GM23338 (cell line): ENCODE measurements around the gene MANBA.

ENCODE experiments used
- CREB1 ChIP-seq: fragments of 250-450 bp; sonication (Bioruptor Pico); IDR thresholded peaks from 2 replicates; pipeline ENCODE4 v1.5.0; 2020; ENCODE audit warnings: low read depth, mild to moderate bottlenecking, moderate library complexity
- EZH2 ChIP-seq: fragments of 200-600 bp; sonication (generic); IDR thresholded peaks from one replicate; pipeline ENCODE4 v1.8.0; 2017; ENCODE audit warnings: antibody characterized with exemption, mild to moderate bottlenecking, low read depth; ENCODE audit not compliant: unreplicated experiment
- EZH2phosphoT487 ChIP-seq: fragments of 200-600 bp; sonication (generic); IDR thresholded peaks from one replicate; pipeline ENCODE4 v1.8.1; 2018; ENCODE audit warnings: antibody characterized with exemption; ENCODE audit not compliant: unreplicated experiment
- JUNB ChIP-seq: IDR thresholded peaks from one replicate; pipeline ENCODE4 v1.6.1; 2016; ENCODE audit warnings: antibody characterized with exemption; ENCODE audit not compliant: unreplicated experiment
- NANOG ChIP-seq: IDR thresholded peaks from 2 replicates; pipeline ENCODE4 v1.6.1; 2016; ENCODE audit warnings: antibody characterized with exemption, borderline replicate concordance
- POLR2AphosphoS5 ChIP-seq: IDR thresholded peaks from 2 replicates; pipeline ENCODE4 v1.6.1; 2016; ENCODE audit warnings: antibody characterized with exemption, low read depth
- STAT1 ChIP-seq: IDR thresholded peaks from one replicate; pipeline ENCODE4 v1.6.1; 2016; ENCODE audit warnings: antibody characterized with exemption; ENCODE audit not compliant: unreplicated experiment
- ZNF114 ChIP-seq: fragments of 250-450 bp; sonication (Bioruptor Pico); IDR thresholded peaks from 2 replicates; pipeline ENCODE4 v1.5.0; 2020; ENCODE audit warnings: mild to moderate bottlenecking, moderate library complexity
- ZNF331 ChIP-seq: fragments of 250-450 bp; sonication (Bioruptor Pico); IDR thresholded peaks from 2 replicates; pipeline ENCODE4 v1.5.0; 2020; ENCODE audit warnings: low read depth, mild to moderate bottlenecking, moderate library complexity
- TF ChIP-seq, protein P1 (sequence below), 2 experiments: fragments of 200-600 bp in 1 of 2; sonication (generic) in 1 of 2; conservative IDR thresholded peaks; 2 replicates each; pipeline versions ENCODE4 v1.5.1 to v1.6.1; 2016 to 2017; ENCODE audit warnings: antibody characterized with exemption in 2 of 2, low read depth in 2 of 2, mild to moderate bottlenecking in 2 of 2, moderate library complexity in 1 of 2
- TF ChIP-seq, protein P2 (sequence below): IDR thresholded peaks from 2 replicates; pipeline ENCODE4 v1.6.1; 2016; ENCODE audit warnings: antibody characterized with exemption
- TF ChIP-seq, protein P3 (sequence below): fragments of 250-450 bp; sonication (Bioruptor Pico); IDR thresholded peaks from 2 replicates; pipeline ENCODE4 v1.5.0; 2020; ENCODE audit warnings: mild to moderate bottlenecking, moderate library complexity
- TF ChIP-seq, protein P4 (sequence below): IDR thresholded peaks from one replicate; pipeline ENCODE4 v1.6.1; 2018; ENCODE audit warnings: antibody characterized with exemption; ENCODE audit not compliant: unreplicated experiment

DNA sequence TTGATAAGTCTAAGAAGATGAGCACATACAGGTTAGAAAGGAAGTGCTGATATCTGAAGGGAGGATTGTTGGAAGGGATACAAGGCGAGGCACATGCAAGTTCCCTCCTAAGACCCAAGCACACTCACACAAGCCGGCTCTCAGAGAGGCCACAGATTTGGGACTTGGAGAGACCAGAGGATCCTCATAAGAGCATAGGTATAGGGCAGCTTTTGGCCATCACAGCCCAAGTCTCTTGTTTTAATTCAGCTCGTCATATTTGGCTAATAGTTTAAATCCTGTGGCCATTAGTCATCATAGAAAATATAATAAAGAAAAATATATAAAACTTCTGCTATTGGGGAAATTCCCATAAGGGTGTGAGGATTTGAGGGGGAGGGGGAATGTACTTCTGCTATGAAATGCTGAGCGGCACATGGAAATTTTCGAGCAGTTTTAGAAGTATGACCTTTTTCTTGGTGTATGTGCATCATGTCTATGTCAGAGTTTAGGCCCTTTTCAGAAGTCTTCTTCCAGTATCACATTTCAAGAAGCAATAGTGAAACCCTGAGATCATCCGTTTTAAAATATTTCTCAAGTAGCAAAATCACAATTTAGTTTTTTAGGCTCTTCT, 161.9 kb downstream of the MANBA start:
- TF ChIP-seq, protein P1, sequence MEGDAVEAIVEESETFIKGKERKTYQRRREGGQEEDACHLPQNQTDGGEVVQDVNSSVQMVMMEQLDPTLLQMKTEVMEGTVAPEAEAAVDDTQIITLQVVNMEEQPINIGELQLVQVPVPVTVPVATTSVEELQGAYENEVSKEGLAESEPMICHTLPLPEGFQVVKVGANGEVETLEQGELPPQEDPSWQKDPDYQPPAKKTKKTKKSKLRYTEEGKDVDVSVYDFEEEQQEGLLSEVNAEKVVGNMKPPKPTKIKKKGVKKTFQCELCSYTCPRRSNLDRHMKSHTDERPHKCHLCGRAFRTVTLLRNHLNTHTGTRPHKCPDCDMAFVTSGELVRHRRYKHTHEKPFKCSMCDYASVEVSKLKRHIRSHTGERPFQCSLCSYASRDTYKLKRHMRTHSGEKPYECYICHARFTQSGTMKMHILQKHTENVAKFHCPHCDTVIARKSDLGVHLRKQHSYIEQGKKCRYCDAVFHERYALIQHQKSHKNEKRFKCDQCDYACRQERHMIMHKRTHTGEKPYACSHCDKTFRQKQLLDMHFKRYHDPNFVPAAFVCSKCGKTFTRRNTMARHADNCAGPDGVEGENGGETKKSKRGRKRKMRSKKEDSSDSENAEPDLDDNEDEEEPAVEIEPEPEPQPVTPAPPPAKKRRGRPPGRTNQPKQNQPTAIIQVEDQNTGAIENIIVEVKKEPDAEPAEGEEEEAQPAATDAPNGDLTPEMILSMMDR (conservative IDR thresholded peaks at IDR 0.05; ENCODE audit: low read depth in 2 of 2), result no peak
- TF ChIP-seq POLR2AphosphoS5 (no peak), EZH2phosphoT487 (no peak), EZH2 (no peak), ZNF331 (CRISPR knock-in tag) (no peak), ZNF114 (CRISPR knock-in tag) (no peak), STAT1 (no peak), NANOG (no peak), CREB1 (no peak), JUNB (no peak)
- TF ChIP-seq, protein P2, sequence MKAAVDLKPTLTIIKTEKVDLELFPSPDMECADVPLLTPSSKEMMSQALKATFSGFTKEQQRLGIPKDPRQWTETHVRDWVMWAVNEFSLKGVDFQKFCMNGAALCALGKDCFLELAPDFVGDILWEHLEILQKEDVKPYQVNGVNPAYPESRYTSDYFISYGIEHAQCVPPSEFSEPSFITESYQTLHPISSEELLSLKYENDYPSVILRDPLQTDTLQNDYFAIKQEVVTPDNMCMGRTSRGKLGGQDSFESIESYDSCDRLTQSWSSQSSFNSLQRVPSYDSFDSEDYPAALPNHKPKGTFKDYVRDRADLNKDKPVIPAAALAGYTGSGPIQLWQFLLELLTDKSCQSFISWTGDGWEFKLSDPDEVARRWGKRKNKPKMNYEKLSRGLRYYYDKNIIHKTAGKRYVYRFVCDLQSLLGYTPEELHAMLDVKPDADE, result no peak
- TF ChIP-seq, protein P3, sequence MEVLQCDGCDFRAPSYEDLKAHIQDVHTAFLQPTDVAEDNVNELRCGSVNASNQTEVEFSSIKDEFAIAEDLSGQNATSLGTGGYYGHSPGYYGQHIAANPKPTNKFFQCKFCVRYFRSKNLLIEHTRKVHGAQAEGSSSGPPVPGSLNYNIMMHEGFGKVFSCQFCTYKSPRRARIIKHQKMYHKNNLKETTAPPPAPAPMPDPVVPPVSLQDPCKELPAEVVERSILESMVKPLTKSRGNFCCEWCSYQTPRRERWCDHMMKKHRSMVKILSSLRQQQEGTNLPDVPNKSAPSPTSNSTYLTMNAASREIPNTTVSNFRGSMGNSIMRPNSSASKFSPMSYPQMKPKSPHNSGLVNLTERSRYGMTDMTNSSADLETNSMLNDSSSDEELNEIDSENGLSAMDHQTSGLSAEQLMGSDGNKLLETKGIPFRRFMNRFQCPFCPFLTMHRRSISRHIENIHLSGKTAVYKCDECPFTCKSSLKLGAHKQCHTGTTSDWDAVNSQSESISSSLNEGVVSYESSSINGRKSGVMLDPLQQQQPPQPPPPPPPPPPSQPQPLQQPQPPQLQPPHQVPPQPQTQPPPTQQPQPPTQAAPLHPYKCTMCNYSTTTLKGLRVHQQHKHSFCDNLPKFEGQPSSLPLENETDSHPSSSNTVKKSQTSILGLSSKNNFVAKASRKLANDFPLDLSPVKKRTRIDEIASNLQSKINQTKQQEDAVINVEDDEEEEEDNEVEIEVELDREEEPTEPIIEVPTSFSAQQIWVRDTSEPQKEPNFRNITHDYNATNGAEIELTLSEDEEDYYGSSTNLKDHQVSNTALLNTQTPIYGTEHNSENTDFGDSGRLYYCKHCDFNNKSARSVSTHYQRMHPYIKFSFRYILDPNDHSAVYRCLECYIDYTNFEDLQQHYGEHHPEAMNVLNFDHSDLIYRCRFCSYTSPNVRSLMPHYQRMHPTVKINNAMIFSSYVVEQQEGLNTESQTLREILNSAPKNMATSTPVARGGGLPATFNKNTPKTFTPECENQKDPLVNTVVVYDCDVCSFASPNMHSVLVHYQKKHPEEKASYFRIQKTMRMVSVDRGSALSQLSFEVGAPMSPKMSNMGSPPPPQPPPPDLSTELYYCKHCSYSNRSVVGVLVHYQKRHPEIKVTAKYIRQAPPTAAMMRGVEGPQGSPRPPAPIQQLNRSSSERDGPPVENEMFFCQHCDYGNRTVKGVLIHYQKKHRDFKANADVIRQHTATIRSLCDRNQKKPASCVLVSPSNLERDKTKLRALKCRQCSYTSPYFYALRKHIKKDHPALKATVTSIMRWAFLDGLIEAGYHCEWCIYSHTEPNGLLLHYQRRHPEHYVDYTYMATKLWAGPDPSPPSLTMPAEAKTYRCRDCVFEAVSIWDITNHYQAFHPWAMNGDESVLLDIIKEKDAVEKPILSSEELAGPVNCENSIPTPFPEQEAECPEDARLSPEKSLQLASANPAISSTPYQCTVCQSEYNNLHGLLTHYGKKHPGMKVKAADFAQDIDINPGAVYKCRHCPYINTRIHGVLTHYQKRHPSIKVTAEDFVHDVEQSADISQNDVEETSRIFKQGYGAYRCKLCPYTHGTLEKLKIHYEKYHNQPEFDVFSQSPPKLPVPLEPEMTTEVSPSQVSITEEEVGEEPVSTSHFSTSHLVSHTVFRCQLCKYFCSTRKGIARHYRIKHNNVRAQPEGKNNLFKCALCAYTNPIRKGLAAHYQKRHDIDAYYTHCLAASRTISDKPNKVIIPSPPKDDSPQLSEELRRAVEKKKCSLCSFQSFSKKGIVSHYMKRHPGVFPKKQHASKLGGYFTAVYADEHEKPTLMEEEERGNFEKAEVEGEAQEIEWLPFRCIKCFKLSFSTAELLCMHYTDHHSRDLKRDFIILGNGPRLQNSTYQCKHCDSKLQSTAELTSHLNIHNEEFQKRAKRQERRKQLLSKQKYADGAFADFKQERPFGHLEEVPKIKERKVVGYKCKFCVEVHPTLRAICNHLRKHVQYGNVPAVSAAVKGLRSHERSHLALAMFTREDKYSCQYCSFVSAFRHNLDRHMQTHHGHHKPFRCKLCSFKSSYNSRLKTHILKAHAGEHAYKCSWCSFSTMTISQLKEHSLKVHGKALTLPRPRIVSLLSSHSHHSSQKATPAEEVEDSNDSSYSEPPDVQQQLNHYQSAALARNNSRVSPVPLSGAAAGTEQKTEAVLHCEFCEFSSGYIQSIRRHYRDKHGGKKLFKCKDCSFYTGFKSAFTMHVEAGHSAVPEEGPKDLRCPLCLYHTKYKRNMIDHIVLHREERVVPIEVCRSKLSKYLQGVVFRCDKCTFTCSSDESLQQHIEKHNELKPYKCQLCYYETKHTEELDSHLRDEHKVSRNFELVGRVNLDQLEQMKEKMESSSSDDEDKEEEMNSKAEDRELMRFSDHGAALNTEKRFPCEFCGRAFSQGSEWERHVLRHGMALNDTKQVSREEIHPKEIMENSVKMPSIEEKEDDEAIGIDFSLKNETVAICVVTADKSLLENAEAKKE (CRISPR knock-in tag), result no peak
- TF ChIP-seq, protein P4, sequence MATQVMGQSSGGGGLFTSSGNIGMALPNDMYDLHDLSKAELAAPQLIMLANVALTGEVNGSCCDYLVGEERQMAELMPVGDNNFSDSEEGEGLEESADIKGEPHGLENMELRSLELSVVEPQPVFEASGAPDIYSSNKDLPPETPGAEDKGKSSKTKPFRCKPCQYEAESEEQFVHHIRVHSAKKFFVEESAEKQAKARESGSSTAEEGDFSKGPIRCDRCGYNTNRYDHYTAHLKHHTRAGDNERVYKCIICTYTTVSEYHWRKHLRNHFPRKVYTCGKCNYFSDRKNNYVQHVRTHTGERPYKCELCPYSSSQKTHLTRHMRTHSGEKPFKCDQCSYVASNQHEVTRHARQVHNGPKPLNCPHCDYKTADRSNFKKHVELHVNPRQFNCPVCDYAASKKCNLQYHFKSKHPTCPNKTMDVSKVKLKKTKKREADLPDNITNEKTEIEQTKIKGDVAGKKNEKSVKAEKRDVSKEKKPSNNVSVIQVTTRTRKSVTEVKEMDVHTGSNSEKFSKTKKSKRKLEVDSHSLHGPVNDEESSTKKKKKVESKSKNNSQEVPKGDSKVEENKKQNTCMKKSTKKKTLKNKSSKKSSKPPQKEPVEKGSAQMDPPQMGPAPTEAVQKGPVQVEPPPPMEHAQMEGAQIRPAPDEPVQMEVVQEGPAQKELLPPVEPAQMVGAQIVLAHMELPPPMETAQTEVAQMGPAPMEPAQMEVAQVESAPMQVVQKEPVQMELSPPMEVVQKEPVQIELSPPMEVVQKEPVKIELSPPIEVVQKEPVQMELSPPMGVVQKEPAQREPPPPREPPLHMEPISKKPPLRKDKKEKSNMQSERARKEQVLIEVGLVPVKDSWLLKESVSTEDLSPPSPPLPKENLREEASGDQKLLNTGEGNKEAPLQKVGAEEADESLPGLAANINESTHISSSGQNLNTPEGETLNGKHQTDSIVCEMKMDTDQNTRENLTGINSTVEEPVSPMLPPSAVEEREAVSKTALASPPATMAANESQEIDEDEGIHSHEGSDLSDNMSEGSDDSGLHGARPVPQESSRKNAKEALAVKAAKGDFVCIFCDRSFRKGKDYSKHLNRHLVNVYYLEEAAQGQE, result no peak
